22Rv1 (cell line): ENCODE results near the gene CILP.

Experiments used
- H3K27ac ChIP-seq: fragments of 450-650 bp; 2 replicates; pipeline ENCODE4 v1.5.1; 2017
- CTCF ChIP-seq: fragments of 450-650 bp; IDR thresholded peaks from 2 replicates; pipeline ENCODE4 v1.5.1; 2017; ENCODE audit warnings: mild to moderate bottlenecking
- ZFX ChIP-seq: fragments of 450-650 bp; IDR thresholded peaks from 2 replicates; pipeline ENCODE4 v1.6.1; 2017; ENCODE audit warnings: antibody characterized with exemption, borderline replicate concordance

The CILP gene

GRCh38 chr15:65209701-65210643 is 1.3 kb downstream of the CILP start:
- no peak overlapping the region for H3K27ac ChIP-seq
- no peak for TF ChIP-seq ZFX
- no peak for TF ChIP-seq CTCF

DNA sequence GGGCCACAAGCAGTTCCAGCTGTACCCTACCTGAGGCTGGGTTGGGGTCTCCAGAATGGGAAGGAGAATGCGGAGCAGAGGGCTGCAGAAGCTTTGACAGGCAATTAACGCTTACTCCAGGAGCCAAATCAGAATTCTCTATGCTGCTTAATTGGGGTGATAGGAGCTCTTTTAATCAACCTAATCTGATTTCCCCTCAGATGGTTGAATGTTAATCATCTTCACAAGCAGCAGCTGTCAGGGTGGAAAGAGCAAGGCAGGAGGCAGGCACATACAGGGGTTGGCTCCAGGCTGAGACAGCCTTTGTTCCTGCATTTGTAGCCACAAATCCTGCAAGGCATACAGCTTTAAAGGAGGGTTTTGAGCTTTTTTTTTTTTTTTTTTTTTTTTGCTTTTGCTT is 2.6 kb downstream of the CILP start:
- H3K27ac ChIP-seq, result no peak overlapping the region
- no peak for TF ChIP-seq CTCF
- no peak for TF ChIP-seq ZFX

DNA sequence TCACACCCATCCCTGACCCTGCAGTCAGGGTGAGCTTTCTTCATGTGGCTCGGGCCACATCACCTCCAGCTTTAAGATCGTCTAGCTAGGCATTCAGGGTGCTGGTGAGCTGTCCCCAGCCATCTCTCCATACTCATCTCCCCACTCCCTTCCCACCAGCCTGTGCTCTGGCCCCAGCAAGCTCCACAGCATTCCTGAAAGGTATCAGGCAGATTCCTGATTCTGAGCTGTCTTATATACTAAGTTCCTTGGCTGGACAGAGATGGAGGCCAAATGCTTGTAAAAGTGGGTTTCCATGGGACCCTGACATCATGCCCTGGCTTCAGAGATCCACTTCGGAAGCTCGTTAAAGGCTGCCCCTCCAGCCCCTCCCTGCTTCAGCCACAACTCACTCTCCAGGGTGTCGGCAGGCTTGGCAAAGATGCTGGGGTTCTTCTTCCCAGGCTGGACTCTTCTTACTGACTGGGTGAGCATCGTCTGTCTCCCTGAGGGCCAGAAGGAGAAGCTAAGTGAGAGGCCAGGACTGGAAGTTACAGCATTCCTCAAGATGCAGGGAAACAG is 3.9 kb downstream of the CILP start:
- no peak for TF ChIP-seq ZFX
- no peak for TF ChIP-seq CTCF
- no peak overlapping the region for H3K27ac ChIP-seq

- no peak overlapping the region for H3K27ac ChIP-seq
- no peak for TF ChIP-seq CTCF
- TF ChIP-seq ZFX, result no peak
Measured at GRCh38 chr15:65206750-65207149, 4.5 kb downstream of the CILP start.

DNA sequence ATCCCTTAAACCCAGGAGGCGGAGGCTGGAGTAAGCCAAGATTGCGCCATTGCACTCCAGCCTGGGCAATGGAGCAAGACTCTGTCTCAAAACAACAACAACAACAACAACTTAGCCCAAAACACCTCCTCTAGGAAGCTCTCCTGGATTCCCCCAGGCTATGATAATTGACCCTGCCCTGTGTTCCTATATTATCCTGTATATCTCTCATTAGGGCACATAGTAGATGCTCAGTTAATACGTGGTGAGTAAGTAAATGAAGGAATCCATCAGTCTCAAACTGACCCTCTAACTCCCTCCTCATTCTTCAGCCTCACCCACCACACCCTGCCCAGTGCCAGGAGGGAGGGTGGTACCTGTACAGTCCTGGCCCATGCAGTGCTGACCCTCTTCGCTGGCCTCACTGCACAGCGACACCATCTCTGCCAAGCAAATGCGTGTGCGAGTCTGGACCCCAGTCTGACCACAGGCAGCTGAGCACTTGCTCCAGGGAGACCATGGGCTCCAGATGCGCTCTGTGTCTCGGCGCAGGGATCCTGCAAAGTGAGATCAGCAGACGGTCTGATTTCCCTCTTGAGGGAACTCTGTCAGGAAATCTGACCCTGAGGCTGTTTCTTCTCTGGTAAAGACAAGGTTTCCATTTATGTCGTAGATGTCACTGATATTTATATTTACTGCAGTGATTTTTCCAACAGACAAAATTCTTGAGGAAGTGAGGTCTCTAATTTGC is 6.2 kb downstream of the CILP start:
- no peak for TF ChIP-seq CTCF
- no peak for TF ChIP-seq ZFX
- H3K27ac ChIP-seq, result no peak overlapping the region

GRCh38 chr15:65204236-65204930 is 6.9 kb downstream of the CILP start:
- H3K27ac ChIP-seq, result no peak overlapping the region
- TF ChIP-seq ZFX (no peak), CTCF (no peak)
